ENCODE results near the gene ABCD4.

DNA sequence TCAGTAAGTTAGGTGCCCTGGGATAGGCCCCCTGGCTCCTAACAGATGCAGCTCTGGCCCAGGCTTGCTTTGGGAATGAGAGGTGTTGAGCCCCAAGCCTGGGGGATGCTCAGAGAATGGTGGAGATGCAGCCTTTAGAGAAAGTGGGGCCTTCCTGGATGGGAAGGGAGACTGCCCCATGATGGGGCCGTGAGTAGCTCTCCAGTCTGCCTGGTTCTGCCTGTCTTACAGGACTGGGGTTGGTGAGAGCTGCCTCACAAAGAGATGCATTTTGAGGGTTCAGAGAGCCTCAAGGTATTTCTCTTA, 45.0 kb upstream of the ABCD4 start:
- no peak for TF ChIP-seq POLR2AphosphoS5 (IDR thresholded peaks at IDR 0.05; ENCODE audit: low read depth, low read length)
- TF ChIP-seq SIN3A (IDR thresholded peaks at IDR 0.05; ENCODE audit: borderline replicate concordance, insufficient read depth, low read length), result no peak
- no peak for TF ChIP-seq TAF1 (IDR thresholded peaks at IDR 0.05; ENCODE audit: borderline replicate concordance, insufficient read depth, low read length)
